ENCODE data around the gene MED13L.

DNA sequence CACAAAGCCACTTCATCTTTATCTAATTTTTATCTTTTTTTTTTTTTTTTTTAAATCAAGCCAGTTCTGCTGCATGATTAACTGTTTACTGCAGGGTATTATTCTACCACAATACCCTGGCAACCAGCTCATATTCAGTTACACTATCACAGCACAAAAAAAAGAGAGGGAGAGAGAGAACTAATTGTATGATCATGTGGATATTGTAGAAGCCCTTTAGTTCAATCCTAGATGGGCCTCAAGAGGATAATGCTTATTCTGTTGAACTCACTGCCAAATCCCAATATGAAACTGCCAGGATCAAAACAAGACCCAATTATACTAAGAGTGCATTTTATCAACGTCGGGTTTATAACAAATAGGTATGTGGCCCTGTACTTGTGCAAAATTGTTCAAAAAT is 51.5 kb downstream of the MED13L start:
- TF ChIP-seq POLR2A (IDR thresholded peaks at IDR 0.05): no peak
- TF ChIP-seq, protein P1, sequence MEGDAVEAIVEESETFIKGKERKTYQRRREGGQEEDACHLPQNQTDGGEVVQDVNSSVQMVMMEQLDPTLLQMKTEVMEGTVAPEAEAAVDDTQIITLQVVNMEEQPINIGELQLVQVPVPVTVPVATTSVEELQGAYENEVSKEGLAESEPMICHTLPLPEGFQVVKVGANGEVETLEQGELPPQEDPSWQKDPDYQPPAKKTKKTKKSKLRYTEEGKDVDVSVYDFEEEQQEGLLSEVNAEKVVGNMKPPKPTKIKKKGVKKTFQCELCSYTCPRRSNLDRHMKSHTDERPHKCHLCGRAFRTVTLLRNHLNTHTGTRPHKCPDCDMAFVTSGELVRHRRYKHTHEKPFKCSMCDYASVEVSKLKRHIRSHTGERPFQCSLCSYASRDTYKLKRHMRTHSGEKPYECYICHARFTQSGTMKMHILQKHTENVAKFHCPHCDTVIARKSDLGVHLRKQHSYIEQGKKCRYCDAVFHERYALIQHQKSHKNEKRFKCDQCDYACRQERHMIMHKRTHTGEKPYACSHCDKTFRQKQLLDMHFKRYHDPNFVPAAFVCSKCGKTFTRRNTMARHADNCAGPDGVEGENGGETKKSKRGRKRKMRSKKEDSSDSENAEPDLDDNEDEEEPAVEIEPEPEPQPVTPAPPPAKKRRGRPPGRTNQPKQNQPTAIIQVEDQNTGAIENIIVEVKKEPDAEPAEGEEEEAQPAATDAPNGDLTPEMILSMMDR (IDR thresholded peaks at IDR 0.05): no peak

All from breast epithelium (tissue), 3 donors.